ENCODE data around the gene CCL17.
"Not testable (repeated sequence)": the region's sequence is repeated elsewhere in the genome, so short reads cannot be mapped to it uniquely, and the experiment has no call there.

Gene CCL17

DNA sequence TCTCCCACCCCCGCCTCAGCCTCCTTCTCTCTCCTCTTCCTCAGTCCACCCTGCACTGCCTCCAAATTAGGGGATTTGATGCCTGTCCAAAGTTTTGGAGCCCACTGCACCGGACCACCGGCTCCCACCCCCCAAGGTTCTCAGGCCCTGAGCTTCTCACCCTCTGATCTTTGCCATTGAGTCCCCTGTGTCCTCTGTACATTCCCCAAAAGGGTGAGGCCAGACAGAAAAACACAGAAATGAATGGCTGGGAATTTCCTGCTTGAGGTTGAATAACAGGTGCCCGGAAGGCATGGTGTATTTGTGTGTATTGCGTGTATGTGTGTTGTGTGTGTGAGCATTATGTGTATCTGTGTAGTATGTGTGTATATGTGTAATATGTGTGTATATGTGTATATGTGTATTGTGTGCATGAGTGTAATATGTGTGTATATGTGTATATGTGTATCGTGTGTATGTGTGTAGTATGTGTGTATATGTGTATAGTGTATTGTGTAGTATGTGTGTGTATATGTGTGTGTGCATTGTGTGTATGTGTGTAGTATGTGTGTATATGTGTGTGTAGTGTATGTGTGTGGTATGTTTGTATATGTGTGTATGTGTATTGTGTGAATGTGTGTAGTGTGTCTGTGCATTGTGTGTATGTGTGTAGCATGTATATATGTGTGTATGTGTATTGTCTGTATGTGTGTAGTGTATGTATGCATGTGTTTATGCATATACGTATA is 16.0 kb upstream of the CCL17 start:
- no peak overlapping the region for H3K4me3 ChIP-seq (ENCODE audit: low read depth, low read length)
- peaks cover 18% of the 10 kb centered on the region for H3K27me3 ChIP-seq (ENCODE audit: insufficient read depth, low read length)
- H3K4me1 ChIP-seq (ENCODE audit: control insufficient read depth, insufficient read depth, low read length, unreplicated experiment): peaks cover 5% of the 10 kb centered on the region
- no peak overlapping the region for H2AFZ ChIP-seq (ENCODE audit: low read length, unreplicated experiment)
- H3K36me3 ChIP-seq (ENCODE audit: insufficient read depth, low read length): no peaks in the 10 kb centered on the region
- no peaks in the 10 kb centered on the region for H3K79me2 ChIP-seq (ENCODE audit: control insufficient read depth, insufficient read depth, low read length, unreplicated experiment)
- H3K27ac ChIP-seq (ENCODE audit: low read depth, low read length): no peak overlapping the region

GRCh38 chr16:57389087-57389468 is 15.5 kb upstream of the CCL17 start:
- no peak overlapping the region for H2AFZ ChIP-seq (ENCODE audit: low read length, unreplicated experiment)
- H3K4me3 ChIP-seq (ENCODE audit: low read depth, low read length): no peak overlapping the region
- peaks cover 23% of the 10 kb centered on the region for H3K27me3 ChIP-seq (ENCODE audit: insufficient read depth, low read length)
- peaks cover 5% of the 10 kb centered on the region for H3K4me1 ChIP-seq (ENCODE audit: control insufficient read depth, insufficient read depth, low read length, unreplicated experiment)
- no peaks in the 10 kb centered on the region for H3K36me3 ChIP-seq (ENCODE audit: insufficient read depth, low read length)
- no peaks in the 10 kb centered on the region for H3K79me2 ChIP-seq (ENCODE audit: control insufficient read depth, insufficient read depth, low read length, unreplicated experiment)
- no peak overlapping the region for H3K27ac ChIP-seq (ENCODE audit: low read depth, low read length)

DNA sequence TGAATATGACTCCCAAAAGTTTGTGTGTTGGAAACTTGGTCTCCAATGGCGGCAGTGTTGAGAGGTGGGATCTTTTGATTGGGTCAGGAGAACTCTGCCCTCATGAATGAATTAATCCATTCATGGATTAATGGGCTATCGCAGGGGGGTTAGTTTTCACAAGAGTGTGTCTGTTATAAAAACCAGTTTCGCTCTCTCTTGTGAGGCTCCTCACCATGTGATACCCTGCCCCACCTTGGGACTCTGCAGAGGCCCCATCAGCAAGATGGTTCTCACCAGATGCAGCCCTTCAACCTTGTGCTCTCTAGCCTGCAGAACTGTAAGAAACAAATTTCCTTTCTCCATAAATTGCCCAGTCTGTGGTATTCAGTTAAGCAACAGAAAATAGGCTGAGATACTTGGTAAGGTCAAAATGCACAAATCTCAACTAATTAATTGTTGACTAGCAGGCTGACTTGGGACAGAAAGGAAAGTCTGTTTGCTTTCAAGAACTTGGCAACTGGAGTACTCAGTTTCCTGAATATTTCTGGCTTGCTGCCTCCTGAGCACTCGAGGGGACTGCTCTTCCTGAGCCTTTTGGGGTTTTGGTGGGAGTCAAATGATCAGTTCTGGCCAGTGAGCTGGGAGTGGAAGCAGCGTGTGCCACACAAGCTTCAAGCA is 13.8 kb upstream of the CCL17 start:
- H3K79me2 ChIP-seq (ENCODE audit: control insufficient read depth, insufficient read depth, low read length, unreplicated experiment): no peaks in the 10 kb centered on the region
- peaks cover 26% of the 10 kb centered on the region for H3K27me3 ChIP-seq (ENCODE audit: insufficient read depth, low read length)

DNA sequence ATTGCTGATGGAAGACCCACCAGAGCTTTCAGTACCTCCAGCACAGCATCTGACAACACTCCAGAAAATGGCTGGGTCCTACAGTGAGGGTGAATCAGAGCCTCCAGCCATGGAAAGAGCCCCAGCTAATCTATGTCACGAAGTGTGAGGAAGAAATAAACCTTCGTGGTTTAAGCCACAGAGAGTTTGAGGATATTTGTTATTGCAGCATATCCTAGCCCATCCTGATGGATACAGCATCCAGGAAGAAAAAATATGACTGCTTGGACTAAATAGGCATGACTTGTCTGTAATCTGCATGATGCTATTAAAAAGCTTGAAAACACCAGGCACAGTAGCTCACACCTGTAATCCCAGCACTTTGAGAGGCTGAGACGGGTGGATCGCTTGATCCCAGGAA is 13.3 kb upstream of the CCL17 start:
- Histone ChIP-seq H3K27ac (ENCODE audit: low read depth, low read length) (no peak overlapping the region), H2AFZ (ENCODE audit: low read length, unreplicated experiment) (no peak overlapping the region)

More for the DNA sequence above, 13.8 kb upstream of the CCL17 start:
- Histone ChIP-seq H3K36me3 (ENCODE audit: insufficient read depth, low read length) (no peaks in the 10 kb centered on the region), H2AFZ (ENCODE audit: low read length, unreplicated experiment) (no peak overlapping the region), H3K27ac (ENCODE audit: low read depth, low read length) (no peak overlapping the region), H3K4me1 (ENCODE audit: control insufficient read depth, insufficient read depth, low read length, unreplicated experiment) (peaks cover 5% of the 10 kb centered on the region), H3K4me3 (ENCODE audit: low read depth, low read length) (no peak overlapping the region)

DNA sequence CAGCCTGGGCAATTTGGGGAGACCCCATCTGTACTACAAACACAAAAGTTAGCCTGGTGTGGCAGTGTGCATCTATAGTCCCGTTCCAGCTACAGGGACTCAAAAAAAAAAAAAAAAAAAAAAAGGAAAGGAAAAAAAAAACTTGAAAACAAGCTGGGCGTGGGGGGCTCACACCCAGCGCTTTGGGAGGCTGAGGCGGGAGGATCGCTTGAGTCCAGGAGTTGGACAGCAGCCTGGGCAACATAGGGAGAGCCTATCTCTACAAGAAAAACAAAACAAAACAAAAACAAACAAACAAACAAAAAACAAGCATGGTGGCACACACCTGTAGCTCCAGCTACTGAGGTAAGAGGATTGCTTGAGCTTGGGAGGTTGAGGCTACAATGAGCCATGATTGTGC is 12.9 kb upstream of the CCL17 start:
- H3K4me3 ChIP-seq (ENCODE audit: low read depth, low read length): no peak overlapping the region
- no peaks in the 10 kb centered on the region for H3K36me3 ChIP-seq (ENCODE audit: insufficient read depth, low read length)
- H3K4me1 ChIP-seq (ENCODE audit: control insufficient read depth, insufficient read depth, low read length, unreplicated experiment): peaks cover under 1% of the 10 kb centered on the region
- no peak overlapping the region for H2AFZ ChIP-seq (ENCODE audit: low read length, unreplicated experiment)
- peaks cover 28% of the 10 kb centered on the region for H3K27me3 ChIP-seq (ENCODE audit: insufficient read depth, low read length)
- no peaks in the 10 kb centered on the region for H3K79me2 ChIP-seq (ENCODE audit: control insufficient read depth, insufficient read depth, low read length, unreplicated experiment)
- H3K27ac ChIP-seq (ENCODE audit: low read depth, low read length): no peak overlapping the region

More for the DNA sequence above, 13.3 kb upstream of the CCL17 start:
- H3K27me3 ChIP-seq (ENCODE audit: insufficient read depth, low read length): peaks cover 26% of the 10 kb centered on the region
- H3K4me1 ChIP-seq (ENCODE audit: control insufficient read depth, insufficient read depth, low read length, unreplicated experiment): peaks cover 4% of the 10 kb centered on the region
- H3K79me2 ChIP-seq (ENCODE audit: control insufficient read depth, insufficient read depth, low read length, unreplicated experiment): no peaks in the 10 kb centered on the region
- no peak overlapping the region for H3K4me3 ChIP-seq (ENCODE audit: low read depth, low read length)
- H3K36me3 ChIP-seq (ENCODE audit: insufficient read depth, low read length): no peaks in the 10 kb centered on the region

DNA sequence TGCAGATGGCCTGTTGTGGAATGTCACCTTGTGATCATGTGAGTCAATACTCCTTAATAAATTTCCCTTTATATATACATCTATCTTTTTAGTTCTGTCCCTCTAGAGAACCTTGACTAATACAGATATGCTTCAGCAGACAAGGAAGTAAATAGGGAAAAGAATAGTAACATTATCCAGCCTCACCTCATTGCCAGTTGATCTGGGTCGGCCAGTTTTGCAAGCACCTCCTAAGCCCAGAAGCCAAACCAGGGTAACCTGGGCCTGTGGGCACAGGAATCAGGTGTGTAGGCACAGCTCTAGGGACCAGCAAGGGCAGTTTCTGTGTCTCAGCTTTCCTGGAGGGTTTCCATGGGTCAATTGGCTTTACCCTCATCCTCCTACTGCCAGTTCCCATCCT is 11.9 kb upstream of the CCL17 start:
- Histone ChIP-seq H3K27ac (ENCODE audit: low read depth, low read length) (no peak overlapping the region), H3K27me3 (ENCODE audit: insufficient read depth, low read length) (peaks cover 33% of the 10 kb centered on the region), H3K4me3 (ENCODE audit: low read depth, low read length) (no peak overlapping the region), H3K4me1 (ENCODE audit: control insufficient read depth, insufficient read depth, low read length, unreplicated experiment) (no peaks in the 10 kb centered on the region), H3K79me2 (ENCODE audit: control insufficient read depth, insufficient read depth, low read length, unreplicated experiment) (no peaks in the 10 kb centered on the region), H2AFZ (ENCODE audit: low read length, unreplicated experiment) (no peak overlapping the region), H3K36me3 (ENCODE audit: insufficient read depth, low read length) (no peaks in the 10 kb centered on the region)

- Histone ChIP-seq H3K36me3 (ENCODE audit: insufficient read depth, low read length) (no peaks in the 10 kb centered on the region), H2AFZ (ENCODE audit: low read length, unreplicated experiment) (no peak overlapping the region), H3K4me3 (ENCODE audit: low read depth, low read length) (no peak overlapping the region), H3K27me3 (ENCODE audit: insufficient read depth, low read length) (peaks cover 33% of the 10 kb centered on the region), H3K4me1 (ENCODE audit: control insufficient read depth, insufficient read depth, low read length, unreplicated experiment) (no peaks in the 10 kb centered on the region), H3K27ac (ENCODE audit: low read depth, low read length) (no peak overlapping the region), H3K79me2 (ENCODE audit: control insufficient read depth, insufficient read depth, low read length, unreplicated experiment) (no peaks in the 10 kb centered on the region)
These were observed 10.1 kb upstream of the CCL17 start for GRCh38 chr16:57394444-57394843.

DNA sequence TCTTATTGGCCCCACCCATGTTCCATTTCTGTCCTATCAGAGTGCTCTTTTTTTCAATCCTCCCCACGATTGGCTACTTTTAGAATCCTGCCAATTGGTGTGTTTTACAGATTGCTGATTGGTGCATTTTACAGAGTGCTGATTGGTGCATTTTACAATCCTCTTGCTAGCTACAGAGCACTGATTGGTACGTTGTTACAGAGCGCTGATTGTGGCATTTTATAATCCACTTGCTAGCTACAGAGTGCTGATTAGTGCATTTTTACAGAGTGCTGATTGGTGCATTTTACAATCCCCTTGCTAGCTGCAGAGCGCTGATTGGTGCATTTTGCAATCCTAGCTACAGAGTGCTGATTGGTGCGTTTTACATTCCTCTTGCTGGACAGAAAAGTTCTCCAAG is 9.5 kb upstream of the CCL17 start:
- no peaks in the 10 kb centered on the region for H3K4me1 ChIP-seq (ENCODE audit: control insufficient read depth, insufficient read depth, low read length, unreplicated experiment)
- peaks cover 34% of the 10 kb centered on the region for H3K27me3 ChIP-seq (ENCODE audit: insufficient read depth, low read length)
- no peaks in the 10 kb centered on the region for H3K36me3 ChIP-seq (ENCODE audit: insufficient read depth, low read length)
- H3K79me2 ChIP-seq (ENCODE audit: control insufficient read depth, insufficient read depth, low read length, unreplicated experiment): no peaks in the 10 kb centered on the region
- no peak overlapping the region for H3K27ac ChIP-seq (ENCODE audit: low read depth, low read length)
- no peak overlapping the region for H2AFZ ChIP-seq (ENCODE audit: low read length, unreplicated experiment)
- H3K4me3 ChIP-seq (ENCODE audit: low read depth, low read length): no peak overlapping the region

DNA sequence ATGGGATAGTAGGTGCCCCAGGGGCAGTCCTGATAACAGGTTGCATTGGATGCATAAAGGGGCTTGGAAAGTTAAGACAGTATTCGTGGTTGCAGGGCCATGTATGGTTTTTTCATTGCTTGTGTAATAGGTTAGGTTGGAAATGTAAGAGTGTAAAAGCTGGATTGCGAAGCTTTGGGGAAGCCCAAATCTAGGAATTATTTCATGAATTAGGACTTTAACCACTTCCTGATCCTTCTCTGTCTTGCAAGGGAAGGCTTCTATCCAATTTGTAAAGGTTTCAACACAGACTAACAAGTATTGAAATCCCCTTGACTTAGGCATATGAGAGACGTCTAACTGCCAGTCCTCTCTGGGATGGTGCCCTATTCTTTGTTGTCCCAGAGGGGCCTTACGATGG is 7.8 kb upstream of the CCL17 start:
- H3K4me3 ChIP-seq (ENCODE audit: low read depth, low read length): no peak overlapping the region
- H3K4me1 ChIP-seq (ENCODE audit: control insufficient read depth, insufficient read depth, low read length, unreplicated experiment): no peaks in the 10 kb centered on the region
- peaks cover 23% of the 10 kb centered on the region for H3K27me3 ChIP-seq (ENCODE audit: insufficient read depth, low read length)
- H3K36me3 ChIP-seq (ENCODE audit: insufficient read depth, low read length): no peaks in the 10 kb centered on the region
- no peaks in the 10 kb centered on the region for H3K79me2 ChIP-seq (ENCODE audit: control insufficient read depth, insufficient read depth, low read length, unreplicated experiment)
- H2AFZ ChIP-seq (ENCODE audit: low read length, unreplicated experiment): no peak overlapping the region
- H3K27ac ChIP-seq (ENCODE audit: low read depth, low read length): no peak overlapping the region

GRCh38 chr16:57397493-57397892 is 7.1 kb upstream of the CCL17 start:
- not testable (repeated sequence) for H3K36me3 ChIP-seq (ENCODE audit: insufficient read depth, low read length); H3K27ac ChIP-seq (ENCODE audit: low read depth, low read length); H3K4me1 ChIP-seq (ENCODE audit: control insufficient read depth, insufficient read depth, low read length, unreplicated experiment); H3K4me3 ChIP-seq (ENCODE audit: low read depth, low read length); H3K79me2 ChIP-seq (ENCODE audit: control insufficient read depth, insufficient read depth, low read length, unreplicated experiment); H2AFZ ChIP-seq (ENCODE audit: low read length, unreplicated experiment)
- H3K27me3 ChIP-seq (ENCODE audit: insufficient read depth, low read length): peaks cover 22% of the 10 kb centered on the region

DNA sequence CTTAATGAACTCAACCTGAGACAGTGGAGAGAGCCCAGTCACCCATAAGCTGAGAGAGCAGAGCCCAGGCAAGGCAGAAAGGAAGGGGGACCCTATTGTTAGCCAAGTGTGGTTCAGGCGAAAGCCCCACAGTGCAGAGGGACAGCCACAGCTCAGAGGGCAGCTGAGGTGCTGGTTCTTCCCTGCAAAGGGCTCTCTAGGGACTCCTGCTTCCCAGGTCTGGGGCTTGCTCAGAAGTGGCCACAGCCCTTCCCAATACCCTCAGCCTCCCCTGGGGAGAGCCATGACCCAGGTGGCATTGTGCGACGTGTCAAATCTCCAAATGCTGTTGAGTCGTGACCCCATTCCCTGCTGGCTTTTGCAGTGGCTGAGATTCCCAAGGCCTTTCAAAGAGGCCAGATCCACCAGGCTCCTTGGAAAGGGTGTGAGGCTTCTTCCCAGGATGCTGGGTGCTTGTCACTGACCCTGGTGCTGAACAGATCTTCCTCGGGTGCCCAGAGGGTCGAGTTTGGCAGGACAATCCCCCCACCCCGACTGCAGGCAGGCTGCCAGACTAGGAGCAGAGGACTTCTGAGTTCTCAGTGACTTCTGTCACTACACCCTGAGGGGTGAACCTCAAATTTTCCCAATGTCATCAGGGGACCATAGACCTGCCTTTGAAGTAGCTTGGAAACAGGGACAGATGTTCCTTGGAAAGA is 2.5 kb upstream of the CCL17 start:
- Histone ChIP-seq H3K36me3 (ENCODE audit: insufficient read depth, low read length) (no peaks in the 10 kb centered on the region), H3K27me3 (ENCODE audit: insufficient read depth, low read length) (peaks cover 14% of the 10 kb centered on the region), H3K27ac (ENCODE audit: low read depth, low read length) (no peak overlapping the region), H2AFZ (ENCODE audit: low read length, unreplicated experiment) (no peak overlapping the region), H3K4me3 (ENCODE audit: low read depth, low read length) (no peak overlapping the region), H3K4me1 (ENCODE audit: control insufficient read depth, insufficient read depth, low read length, unreplicated experiment) (no peaks in the 10 kb centered on the region), H3K79me2 (ENCODE audit: control insufficient read depth, insufficient read depth, low read length, unreplicated experiment) (no peaks in the 10 kb centered on the region)

All from ACC112 (cell line).